ENCODE results near the gene LUZP2. TPM values are rescaled to one million over a fixed set of nuclear protein-coding genes. Genes with fewer than 3 reads are reported as not detected.

Gene LUZP2
- total and polyA plus RNA-seq, 2 of the 8 experiments (the other 6 are each of a cell fraction or from before 2014, with no cell fraction given) = 0.79 to 1.5 TPM

- TF ChIP-seq HDAC2 (IDR thresholded peaks at IDR 0.05; ENCODE audit: borderline replicate concordance in 1 of 2, low read depth in 2 of 2, low read length in 2 of 2) = no peak
Measured at GRCh38 chr11:24793479-24793878, 296.6 kb downstream of the LUZP2 start (continued).

Measured in H1 (cell line).